NCI-H146 (cell line): ENCODE data around the gene STON2.
"Not testable (repeated sequence)": the region's sequence is repeated elsewhere in the genome, so short reads cannot be mapped to it uniquely, and the experiment has no call there.

Source experiments
- DNase-seq: peaks from one replicate; lab custom pipeline; 2025; lab: John Stamatoyannopoulos, UW

Gene STON2

GRCh38 chr14:81400202-81400678 lies at the start of gene STON2:
TSS of gene STON2 (minus strand) at chr14:81400324. CDS start at chr14:81398382, 1,942 bp downstream.
- DNase-seq, result peak; percentile 6

GRCh38 chr14:81449576-81449975 lies 49.5 kb upstream of the STON2 start:
- no peak for DNase-seq

GRCh38 chr14:81449114-81449513 lies 49.0 kb upstream of the STON2 start:
- no peak for DNase-seq

GRCh38 chr14:81447021-81447764 lies 47.1 kb upstream of the STON2 start:
- DNase-seq, result no peak

GRCh38 chr14:81446279-81447007 lies 46.3 kb upstream of the STON2 start:
- no peak for DNase-seq

- no peak for DNase-seq
Measured at GRCh38 chr14:81441626-81442134, 41.6 kb upstream of the STON2 start.

- DNase-seq, result no peak
Measured at GRCh38 chr14:81440041-81440440, 39.9 kb upstream of the STON2 start.

GRCh38 chr14:81437244-81437643 lies 37.1 kb upstream of the STON2 start:
- no peak for DNase-seq

- DNase-seq, result peak; percentile 76
Measured at GRCh38 chr14:81436296-81437138, 36.4 kb upstream of the STON2 start.

GRCh38 chr14:81435391-81436295 lies 35.5 kb upstream of the STON2 start:
- DNase-seq, result peak; percentile 62

GRCh38 chr14:81435048-81435390 lies 34.9 kb upstream of the STON2 start:
- DNase-seq, result no peak

GRCh38 chr14:81434230-81434629 lies 34.1 kb upstream of the STON2 start:
- DNase-seq, result no peak

- DNase-seq, result no peak
Measured at GRCh38 chr14:81433378-81433777, 33.3 kb upstream of the STON2 start.

- no peak for DNase-seq
Measured at GRCh38 chr14:81432219-81432661, 32.1 kb upstream of the STON2 start.

GRCh38 chr14:81430235-81430634 lies 30.1 kb upstream of the STON2 start:
- no peak for DNase-seq

GRCh38 chr14:81429749-81430148 lies 29.6 kb upstream of the STON2 start:
- DNase-seq, result not testable (repeated sequence)

GRCh38 chr14:81429028-81429427 lies 28.9 kb upstream of the STON2 start:
- no peak for DNase-seq

- DNase-seq, result peak; percentile 49
Measured at GRCh38 chr14:81427348-81428058, 27.4 kb upstream of the STON2 start.

GRCh38 chr14:81423504-81423903 lies 23.4 kb upstream of the STON2 start:
- no peak for DNase-seq

GRCh38 chr14:81418057-81418790 lies 18.1 kb upstream of the STON2 start:
- no peak for DNase-seq
